Smooth muscle cell (in vitro differentiated cells): Measurements from ENCODE around the gene DNMT3A. TPM values are rescaled to one million over a fixed set of nuclear protein-coding genes. Genes with fewer than 3 reads are reported as not detected.
A peak's percentile ranks its signal among the peaks of the same experiment; 100 is the strongest.

ENCODE experiments used
- DNase-seq: peaks from one replicate; lab custom pipeline; 2025; ENCODE audit not compliant: unreplicated experiment; lab: John Stamatoyannopoulos, UW
- H2AFZ ChIP-seq: fragments of 200-600 bp; sonication (generic); 2 replicates; pipeline ENCODE4 v1.6.0; 2016; ENCODE audit warnings: antibody characterized with exemption, low read depth, mild to moderate bottlenecking
- H3F3A ChIP-seq: fragments of 200-600 bp; sonication (generic); 2 replicates; pipeline ENCODE4 v1.6.0; 2017; ENCODE audit warnings: antibody characterized with exemption, low read depth
- H3K27ac ChIP-seq: fragments of 200-600 bp; sonication (generic); 2 replicates; pipeline ENCODE4 v1.5.1; 2016; ENCODE audit warnings: low read depth, mild to moderate bottlenecking
- H3K27me3 ChIP-seq: fragments of 200-600 bp; sonication (generic); 2 replicates; pipeline ENCODE4 v1.6.1; 2016; ENCODE audit warnings: low read depth, mild to moderate bottlenecking
- H3K36me3 ChIP-seq: fragments of 200-600 bp; sonication (generic); 2 replicates; pipeline ENCODE4 v1.5.1; 2016; ENCODE audit warnings: low read depth
- H3K4me1 ChIP-seq: fragments of 200-600 bp; sonication (generic); 2 replicates; pipeline ENCODE4 v1.5.1; 2016; ENCODE audit warnings: low read depth
- H3K4me2 ChIP-seq: fragments of 200-600 bp; sonication (generic); 2 replicates; pipeline ENCODE4 v1.6.0; 2016; ENCODE audit warnings: mild to moderate bottlenecking
- H3K4me3 ChIP-seq: fragments of 200-600 bp; sonication (generic); 2 replicates; pipeline ENCODE4 v1.5.1; 2016; ENCODE audit warnings: mild to moderate bottlenecking
- H3K79me2 ChIP-seq: fragments of 200-600 bp; sonication (generic); 2 replicates; pipeline ENCODE4 v1.6.0; 2016; ENCODE audit warnings: low read depth, mild to moderate bottlenecking
- H3K9ac ChIP-seq: fragments of 200-600 bp; sonication (generic); 2 replicates; pipeline ENCODE4 v1.6.0; 2016; ENCODE audit warnings: low read depth
- H3K9me3 ChIP-seq: fragments of 200-600 bp; sonication (generic); replicated peaks from 2 replicates; pipeline ENCODE4 v1.5.1; 2016; ENCODE audit warnings: low read depth
- H4K20me1 ChIP-seq: fragments of 200-600 bp; sonication (generic); 2 replicates; pipeline ENCODE4 v1.6.0; 2016; ENCODE audit warnings: low read depth
- CTCF ChIP-seq: fragments of 200-600 bp; sonication (generic); IDR thresholded peaks from 2 replicates; pipeline ENCODE4 v1.5.1; 2017; ENCODE audit warnings: borderline replicate concordance, mild to moderate bottlenecking, antibody characterized with exemption; ENCODE audit not compliant: insufficient read depth, poor library complexity, severe bottlenecking
- WGBS: methylation state at CpG from one replicate; pipeline ENCODE4 v1.1.7; 2016; ENCODE audit warnings: low lambda C conversion rate; 5-methylcytosine and 5-hydroxymethylcytosine counted together
- polyA plus RNA-seq: library from polyadenylated mRNA; unstranded; fragments of >200 nt; fragmentation: Nextera tagmentation; extraction: Ambion mirVana; gene quantifications from 2 replicates; pipeline ENCODE4 v1.2.1, GENCODE V29; 2016
- total RNA-seq: library from RNA; depleted of rRNA; stranded (reverse); fragments of >200 nt; gene quantifications from 2 replicates; pipeline ENCODE4 v1.2.3, GENCODE V29; 2014

DNMT3A gene
- total and polyA plus RNA-seq, 2 experiments from 2014 or later: 16.4 to 19.9 TPM

DNA sequence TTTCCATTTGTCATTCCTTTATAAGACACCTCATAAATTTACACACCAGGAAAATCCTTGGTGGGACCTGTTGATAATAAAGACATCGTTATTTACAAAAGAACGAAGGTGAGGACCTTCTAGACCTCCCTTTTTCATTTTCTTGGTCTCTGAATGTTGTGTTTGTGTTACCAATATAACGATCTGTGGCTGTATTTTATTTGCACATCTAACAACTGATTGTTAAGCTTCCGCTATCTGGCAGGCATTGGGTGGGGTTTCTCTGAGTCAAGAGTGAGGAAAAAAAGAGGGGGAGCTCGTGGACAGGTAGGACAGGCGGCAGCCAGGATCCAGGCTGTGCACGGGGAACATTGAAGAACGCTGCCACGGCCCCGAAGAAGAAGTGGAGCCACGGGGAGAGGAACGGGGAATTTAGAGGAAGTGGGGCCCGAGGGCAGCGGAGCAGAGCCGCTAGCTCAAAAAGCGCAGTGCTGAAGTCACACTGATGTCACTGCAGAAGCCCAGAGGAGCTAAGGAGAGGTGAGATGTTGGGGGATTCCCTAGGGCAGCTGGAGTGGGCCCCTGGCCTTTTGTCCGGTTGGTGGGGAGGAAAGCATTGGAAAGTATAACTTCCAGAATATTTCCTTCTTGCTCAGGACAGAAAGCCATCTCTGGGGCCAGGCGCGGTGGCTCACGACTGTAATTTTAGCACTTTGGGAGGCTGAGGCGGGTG, 20.9 kb upstream of the DNMT3A start:
- H3K4me3 ChIP-seq: peak overlapping the region; percentile 31
- peak overlapping the region; percentile 56 for H2AFZ ChIP-seq
- 85% methylated on average over 21 of the region's 21 CpGs for WGBS
- no peak for TF ChIP-seq CTCF
- H4K20me1 ChIP-seq: no peaks in the 10 kb centered on the region
- no peak overlapping the region for H3K27ac ChIP-seq
- H3K4me1 ChIP-seq: no peaks in the 10 kb centered on the region
- H3F3A ChIP-seq: no peaks in the 10 kb centered on the region
- no peaks in the 10 kb centered on the region for H3K27me3 ChIP-seq
- H3K9ac ChIP-seq: no peak overlapping the region
- H3K36me3 ChIP-seq: no peaks in the 10 kb centered on the region
- H3K9me3 ChIP-seq: no peaks in the 10 kb centered on the region
- no peak for DNase-seq
- H3K79me2 ChIP-seq: no peaks in the 10 kb centered on the region
- H3K4me2 ChIP-seq: peak overlapping the region; percentile 80

GRCh38 chr2:25362049-25362433, 20.3 kb upstream of the DNMT3A start:
- Histone ChIP-seq H3K9me3 (no peaks in the 10 kb centered on the region), H3K27ac (no peak overlapping the region), H3K4me2 (peak overlapping the region; percentile 80), H3K36me3 (no peaks in the 10 kb centered on the region), H3K4me3 (peak overlapping the region; percentile 31), H2AFZ (peak overlapping the region; percentile 80), H4K20me1 (no peaks in the 10 kb centered on the region), H3K79me2 (no peaks in the 10 kb centered on the region), H3K4me1 (no peaks in the 10 kb centered on the region), H3F3A (no peaks in the 10 kb centered on the region), H3K9ac (no peak overlapping the region), H3K27me3 (no peaks in the 10 kb centered on the region)
- peak; percentile 95 for TF ChIP-seq CTCF
- DNase-seq: peak; percentile 87
- WGBS: 2% methylated on average over 16 of the region's 16 CpGs

DNA sequence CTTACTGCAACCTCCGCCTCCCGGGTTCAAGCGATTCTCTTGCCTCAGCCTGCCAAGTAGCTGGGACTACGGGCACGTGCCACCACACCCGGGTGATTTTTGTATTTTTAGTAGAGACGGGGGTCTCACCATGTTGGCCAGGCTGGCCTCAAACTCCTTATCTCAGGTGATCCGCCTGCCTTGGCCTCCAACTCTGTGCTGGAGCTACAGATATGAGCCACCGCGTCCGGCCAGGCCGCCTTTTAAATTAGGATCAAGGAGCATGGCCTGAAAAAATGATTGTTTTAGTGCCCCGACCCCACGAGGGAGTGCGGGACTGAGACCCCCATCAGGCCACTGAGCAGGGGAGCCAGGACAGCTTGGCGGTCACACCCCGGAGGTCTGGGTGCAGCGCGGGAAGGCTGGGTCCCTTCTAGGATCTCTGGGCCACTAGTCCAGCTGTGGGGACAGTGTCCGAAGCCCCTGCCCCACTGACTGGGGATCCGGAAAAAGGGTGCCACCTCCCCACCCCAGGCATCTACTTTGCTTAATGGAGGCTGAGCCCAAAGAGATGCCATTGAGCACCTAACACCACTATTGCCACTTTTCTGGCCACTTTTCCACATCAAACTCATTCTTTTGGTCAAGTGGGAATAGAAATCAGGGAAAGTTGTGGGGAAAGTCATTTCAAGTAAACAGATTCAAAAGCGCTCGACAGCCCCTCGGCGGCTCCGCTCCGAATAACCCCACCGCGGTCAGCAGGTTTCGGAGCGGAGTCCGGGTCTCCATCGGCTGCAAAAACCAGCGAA, 19.7 kb upstream of the DNMT3A start:
- TF ChIP-seq CTCF: no peak
- Histone ChIP-seq H2AFZ (peak overlapping the region; percentile 80), H3K36me3 (no peaks in the 10 kb centered on the region), H3K27ac (no peak overlapping the region), H3K79me2 (no peaks in the 10 kb centered on the region), H3F3A (no peaks in the 10 kb centered on the region), H4K20me1 (no peaks in the 10 kb centered on the region), H3K4me2 (peak overlapping the region; percentile 80), H3K9ac (no peak overlapping the region), H3K4me1 (no peaks in the 10 kb centered on the region), H3K27me3 (no peaks in the 10 kb centered on the region), H3K4me3 (peak overlapping the region; percentile 31), H3K9me3 (no peaks in the 10 kb centered on the region)
- DNase-seq: no peak
- WGBS: 61% methylated on average over 34 of the region's 34 CpGs
